Upper lobe of right lung (tissue), 1 donor: Measurements from ENCODE around the gene CDK5RAP3. TPM values are rescaled to one million over a fixed set of nuclear protein-coding genes. Genes with fewer than 3 reads are reported as not detected.

ENCODE experiments used
- ATAC-seq: fragments of 200-7000 bp; cut with Tn5 transposase; one replicate; pipeline ENCODE4 v1.9.1; 2020; ENCODE audit warnings: mild to moderate bottlenecking, moderate library complexity
- DNase-seq: peaks from one replicate; pipeline ENCODE4 v3.0.0-alpha.2; 2020
- H3K27ac ChIP-seq: fragments of 200-600 bp; one replicate; pipeline ENCODE4 v1.8.0; 2022
- H3K27me3 ChIP-seq: fragments of 200-600 bp; one replicate; pipeline ENCODE4 v1.8.0; 2022; ENCODE audit warnings: mild to moderate bottlenecking
- H3K36me3 ChIP-seq: fragments of 200-600 bp; one replicate; pipeline ENCODE4 v1.8.0; 2022
- H3K4me1 ChIP-seq: fragments of 200-600 bp; one replicate; pipeline ENCODE4 v1.8.0; 2022
- H3K4me3 ChIP-seq: fragments of 200-600 bp; one replicate; pipeline ENCODE4 v1.8.0; 2022; ENCODE audit warnings: mild to moderate bottlenecking
- H3K9me3 ChIP-seq: fragments of 200-600 bp; one replicate; pipeline ENCODE4 v1.8.0; 2022
- CTCF ChIP-seq: fragments of 200-600 bp; IDR thresholded peaks from one replicate; pipeline ENCODE4 v1.8.0; 2022; ENCODE audit warnings: antibody characterized with exemption
- intact Hi-C: fragments of 100-400 bp; cut with DNase I; formaldehyde crosslinking; loops from one replicate; pipeline ENCODE4 v1.11.0; 2022
- total RNA-seq: library from RNA; stranded (reverse); fragmentation: NEBNext Ultra II Directional; extraction: Animal tissue kit (Norgen Biotek cat#: 25700); gene quantifications from one replicate; pipeline ENCODE4 v1.2.1, GENCODE V29; 2021
- donor health status: DM: no; HTN: yes; CAD: no; lungs with severe emphysema.

Gene CDK5RAP3
- total RNA-seq, 1 donor from 2014 or later, result 140 TPM

GRCh38 chr17:47956791-47957590, 13.9 kb upstream of the CDK5RAP3 start:
- ATAC-seq (peak; percentile 37), DNase-seq (peak; percentile 72)
- Histone ChIP-seq H3K27me3 (no peaks in the 10 kb centered on the region), H3K4me3 (peak overlapping the region; percentile 50), H3K27ac (peak overlapping the region; percentile 88), H3K36me3 (no peaks in the 10 kb centered on the region), H3K4me1 (peaks cover 5% of the 10 kb centered on the region), H3K9me3 (no peaks in the 10 kb centered on the region)
- intact Hi-C loops, result no loop called here
- no peak for TF ChIP-seq CTCF

GRCh38 chr17:47957591-47958490, 13.1 kb upstream of the CDK5RAP3 start, which contains the start of gene PRR15L:
TSS of gene PRR15L (minus strand) at chr17:47957883. CDS start at chr17:47953234, 4,649 bp downstream.
- Histone ChIP-seq H3K27ac (peak within 1 kb of the TSS; percentile 88), H3K4me3 (peak within 1 kb of the TSS; percentile 50), H3K27me3 (no peaks in the 10 kb centered on the region), H3K4me1 (peaks cover 1% of the 10 kb centered on the region), H3K9me3 (no peaks in the 10 kb centered on the region), H3K36me3 (no peaks in the 10 kb centered on the region)
- ATAC-seq, result peak; percentile 77
- TF ChIP-seq CTCF, result no peak
- intact Hi-C loops, result no loop called here
- DNase-seq, result peak; percentile 82

GRCh38 chr17:47959825-47960655, 10.9 kb upstream of the CDK5RAP3 start:
- no peak for TF ChIP-seq CTCF
- H3K27me3 ChIP-seq, result no peaks in the 10 kb centered on the region
- no peaks in the 10 kb centered on the region for H3K36me3 ChIP-seq
- no peaks in the 10 kb centered on the region for H3K9me3 ChIP-seq
- no peak overlapping the region for H3K27ac ChIP-seq
- ATAC-seq, result no peak
- H3K4me3 ChIP-seq, result no peak overlapping the region
- no peaks in the 10 kb centered on the region for H3K4me1 ChIP-seq
- no peak for DNase-seq
- intact Hi-C loops, result no loop called here

GRCh38 chr17:47961406-47961805, 9.5 kb upstream of the CDK5RAP3 start:
- H3K4me3 ChIP-seq, result no peak overlapping the region
- TF ChIP-seq CTCF, result no peak
- no peak for ATAC-seq
- DNase-seq, result no peak
- no peaks in the 10 kb centered on the region for H3K27me3 ChIP-seq
- intact Hi-C loops, result no loop called here
- no peaks in the 10 kb centered on the region for H3K36me3 ChIP-seq
- H3K4me1 ChIP-seq, result peaks cover 5% of the 10 kb centered on the region
- no peak overlapping the region for H3K27ac ChIP-seq
- no peaks in the 10 kb centered on the region for H3K9me3 ChIP-seq

GRCh38 chr17:47962901-47963300, 8.0 kb upstream of the CDK5RAP3 start:
- H3K27ac ChIP-seq, result no peak overlapping the region
- H3K36me3 ChIP-seq, result no peaks in the 10 kb centered on the region
- no peak for DNase-seq
- no peaks in the 10 kb centered on the region for H3K27me3 ChIP-seq
- ATAC-seq, result no peak
- H3K4me3 ChIP-seq, result no peak overlapping the region
- no peak for TF ChIP-seq CTCF
- intact Hi-C loops, result no loop called here
- H3K9me3 ChIP-seq, result no peaks in the 10 kb centered on the region
- H3K4me1 ChIP-seq, result peaks cover 5% of the 10 kb centered on the region
